HCT116 (cell line): ENCODE results near the gene CRELD2. TPM values are rescaled to one million over a fixed set of nuclear protein-coding genes. Genes with fewer than 3 reads are reported as not detected.

ENCODE experiments used
- ATAC-seq: fragments of 200-7000 bp; cut with Tn5 transposase; 2 replicates; pipeline ENCODE4 v1.9.1; 2020; ENCODE audit warnings: mild to moderate bottlenecking, moderate library complexity
- BruUV-seq: library from RNA; stranded (reverse); fragments of 400-500 nt; replicated peaks from 2 replicates; lab custom pipeline; 2021; lab: Mats Ljungman, UMichigan
- CTCF ChIA-PET: fragments of 300-600 bp; sonication (Branson Sonifier 250); formaldehyde crosslinking; loops from one replicate; lab custom pipeline; 2021; ENCODE audit warnings: antibody characterized with exemption; lab: Charles Lee
- POLR2A ChIA-PET: fragments of 300-600, 350-600 bp; sonication (Branson Sonifier 250); formaldehyde crosslinking; loops from one replicate; lab custom pipeline; 2021; ENCODE audit warnings: antibody characterized with exemption; lab: Charles Lee
- RAD21 ChIA-PET, 2 experiments: fragments of 300-600 bp; sonication (Branson Sonifier 250); formaldehyde crosslinking; loops; one replicate each; lab custom pipeline; 2023; ENCODE audit warnings: low total read pairs in 2 of 2; ENCODE audit not compliant: uncharacterized antibody in 2 of 2, unreplicated experiment in 2 of 2, low non-redundant PET in 1 of 2; lab: Charles Lee
- DNase-seq: peaks from one replicate; pipeline ENCODE4 v3.0.0-alpha.2; 2010; ENCODE audit warnings: low read depth, low spot score
- H2AFZ ChIP-seq: fragments of 200-600 bp; shearing (Covaris generic), sonication (generic); 2 replicates; pipeline ENCODE4 v1.6.1; 2017; ENCODE audit warnings: low read depth, mixed run types, mixed read lengths, antibody characterized with exemption, low read length; ENCODE audit not compliant: poor library complexity, severe bottlenecking
- H3K27ac ChIP-seq: 2 replicates; pipeline ENCODE4 v1.5.1; 2012; ENCODE audit warnings: low read depth, low read length
- H3K27me3 ChIP-seq: fragments of 200-600 bp; sonication (generic); 2 replicates; pipeline ENCODE4 v1.6.1; 2016; ENCODE audit warnings: mixed run types, low read length, mixed read lengths; ENCODE audit not compliant: insufficient read depth
- H3K36me3 ChIP-seq, 2 experiments: fragments of 200-500 bp in 1 of 2; fragments of 200-600 bp in 1 of 2; sonication (Bioruptor generic) in 1 of 2; sonication (generic) in 1 of 2; 2 replicates each; pipeline versions ENCODE4 v1.5.1 to v1.6.1; 2014 to 2016; ENCODE audit warnings: low read length in 2 of 2, inconsistent platforms in 1 of 2, mixed read lengths in 1 of 2, mixed run types in 1 of 2; ENCODE audit not compliant: insufficient read depth in 2 of 2, control insufficient read depth in 1 of 2
- H3K4me1 ChIP-seq, 2 experiments: fragments of 200-600 bp in 1 of 2; sonication (generic) in 1 of 2; 2 replicates each; pipeline versions ENCODE4 v1.5.1 to v1.6.1; 2012 to 2017; ENCODE audit warnings: low read length in 2 of 2, inconsistent platforms in 1 of 2, mild to moderate bottlenecking in 1 of 2, mixed read lengths in 1 of 2, mixed run types in 1 of 2, moderate library complexity in 1 of 2; ENCODE audit not compliant: insufficient read depth in 2 of 2, control insufficient read depth in 1 of 2
- H3K4me2 ChIP-seq: fragments of 200-600 bp; sonication (generic); 2 replicates; pipeline ENCODE4 v1.6.1; 2017; ENCODE audit warnings: mixed run types, low read length, mixed read lengths
- H3K4me3 ChIP-seq, 2 experiments: fragments of 200-600 bp in 1 of 2; sonication (generic) in 1 of 2; replicated peaks in 1 of 2; 2 replicates each; pipeline ENCODE4 v1.5.1; 2011 to 2016; ENCODE audit warnings: low read length in 2 of 2, control low read depth in 1 of 2, low read depth in 1 of 2, mild to moderate bottlenecking in 1 of 2, mixed read lengths in 1 of 2, mixed run types in 1 of 2
- H3K79me2 ChIP-seq: fragments of 200-600 bp; sonication (generic); 2 replicates; pipeline ENCODE4 v1.6.1; 2017; ENCODE audit warnings: mild to moderate bottlenecking, mixed run types, low read length, moderate library complexity, mixed read lengths; ENCODE audit not compliant: insufficient read depth
- H3K9ac ChIP-seq: fragments of 200-600 bp; sonication (generic); 2 replicates; pipeline ENCODE4 v1.6.1; 2016; ENCODE audit warnings: low read length, mixed read lengths
- H3K9me2 ChIP-seq: fragments of 200-600 bp; sonication (generic), shearing (Covaris generic); 2 replicates; pipeline ENCODE4 v1.6.1; 2017; ENCODE audit warnings: mixed run types, mild to moderate bottlenecking, moderate library complexity; ENCODE audit not compliant: insufficient read depth
- H3K9me3 ChIP-seq, 2 experiments: fragments of 200-500 bp in 1 of 2; fragments of 200-600 bp in 1 of 2; sonication (Bioruptor generic) in 1 of 2; sonication (generic) in 1 of 2; 2 replicates each; pipeline ENCODE4 v1.6.1; 2014 to 2017; ENCODE audit warnings: low read length in 2 of 2, mixed read lengths in 2 of 2, inconsistent platforms in 1 of 2, low read depth in 1 of 2, mild to moderate bottlenecking in 1 of 2, mixed run types in 1 of 2, moderate library complexity in 1 of 2; ENCODE audit not compliant: control insufficient read depth in 1 of 2, insufficient read depth in 1 of 2
- H4K20me1 ChIP-seq: fragments of 200-600 bp; sonication (generic), shearing (Covaris generic); 2 replicates; pipeline ENCODE4 v1.6.1; 2017; ENCODE audit warnings: mixed run types, mild to moderate bottlenecking, moderate library complexity; ENCODE audit not compliant: insufficient read depth
- ELF1 ChIP-seq: IDR thresholded peaks from 2 replicates; pipeline ENCODE4 v1.6.1; 2012; ENCODE audit warnings: low read depth, borderline replicate concordance
- SIN3A ChIP-seq: IDR thresholded peaks from 2 replicates; pipeline ENCODE4 v1.6.1; 2012; ENCODE audit warnings: low read depth
- YY1 ChIP-seq: IDR thresholded peaks from 2 replicates; pipeline ENCODE4 v1.6.1; 2011; ENCODE audit warnings: low read length, low read depth, moderate library complexity, mild to moderate bottlenecking; ENCODE audit not compliant: insufficient replicate concordance; ENCODE audit errors: extremely low read depth
- ZFX ChIP-seq: fragments of 450-650 bp; IDR thresholded peaks from 2 replicates; pipeline ENCODE4 v1.6.1; 2017
- intact Hi-C: fragments of 100-400 bp; cut with micrococcal nuclease; formaldehyde crosslinking; loops from 2 replicates; pipeline ENCODE4 v1.10.0; 2022
- total RNA-seq: library from RNA; stranded (reverse); gene quantifications from one replicate; pipeline ENCODE4 v1.2.1, GENCODE V29; 2021; ENCODE audit not compliant: unreplicated experiment
- TF ChIP-seq, protein P1 (sequence below), 3 experiments: fragments of 200-600 bp in 1 of 3; sonication (generic) in 1 of 3; IDR thresholded peaks in 2 of 3; conservative IDR thresholded peaks in 1 of 3; 2 replicates each; pipeline ENCODE4 v1.5.1; 2012 to 2017; ENCODE audit warnings: low read depth in 2 of 3, low read length in 2 of 3, antibody characterized with exemption in 1 of 3, borderline replicate concordance in 1 of 3, control low read depth in 1 of 3, mild to moderate bottlenecking in 1 of 3, mixed read lengths in 1 of 3, mixed run types in 1 of 3, moderate library complexity in 1 of 3; ENCODE audit not compliant: insufficient read depth in 1 of 3
- TF ChIP-seq, protein P2 (sequence below): IDR thresholded peaks from 2 replicates; pipeline ENCODE4 v1.6.1; 2012; ENCODE audit warnings: low read depth

The CRELD2 gene
- total RNA-seq, 1 experiment from 2014 or later = 45.8 TPM

DNA sequence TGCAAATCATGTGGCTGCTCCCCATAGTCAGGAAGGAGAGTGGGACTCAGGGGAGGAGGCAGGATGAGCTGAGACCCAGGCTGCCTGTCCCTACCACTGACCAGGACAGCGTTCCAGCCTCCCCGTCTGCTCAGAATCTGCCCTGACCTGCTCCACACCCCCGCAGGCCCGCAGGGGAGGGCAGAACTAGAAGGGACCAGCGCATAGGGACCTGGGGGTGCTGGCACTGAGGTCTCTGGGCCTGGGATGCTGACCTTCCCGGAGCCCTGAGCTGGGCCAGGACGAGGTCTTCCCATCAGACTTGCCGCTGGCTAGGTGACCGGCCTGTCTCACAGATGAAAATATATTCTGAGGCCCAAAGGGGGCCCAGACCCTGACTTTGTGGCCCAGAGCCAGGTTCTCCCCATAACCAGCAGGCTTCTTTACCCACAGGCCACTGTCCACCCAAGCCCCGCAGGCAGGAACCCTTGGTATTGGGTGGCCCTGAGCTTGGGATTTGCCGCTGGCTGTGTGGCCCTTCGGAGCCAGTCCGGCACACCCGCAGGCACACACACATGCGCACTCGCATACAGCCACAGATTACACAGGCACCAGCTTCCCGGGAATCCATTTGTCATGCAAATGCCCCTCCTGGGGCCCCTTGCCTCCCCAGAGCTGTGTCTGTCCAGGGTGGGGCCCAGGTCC, 28.3 kb downstream of the CRELD2 start:
- CTCF ChIA-PET = no interaction called here
- H3K9me2 ChIP-seq = no peaks in the 10 kb centered on the region
- H3K4me3 ChIP-seq = no peak overlapping the region
- peaks cover 33 to 48% of the 10 kb centered on the region in 2 experiments for H3K4me1 ChIP-seq
- H3K27me3 ChIP-seq = no peaks in the 10 kb centered on the region
- DNase-seq (no peak), ATAC-seq (no peak)
- intact Hi-C loops = no loop called here
- no TSS peak for BruUV-seq
- POLR2A ChIA-PET = interaction anchor here (1.4 kb wide), 1 partner anchor 25 kb away, joined by 3 read pairs; no protein-coding TSS in a partner anchor
- RAD21 ChIA-PET = no interaction called here
- H3K36me3 ChIP-seq = no peaks in the 10 kb centered on the region
- no peaks in the 10 kb centered on the region for H3K79me2 ChIP-seq
- no peaks in the 10 kb centered on the region for H3K9me3 ChIP-seq
- peak overlapping the region; percentile 29; the same call in 1 of the 2 replicates for H3K27ac ChIP-seq
- no peak for TF ChIP-seq YY1
- TF ChIP-seq, protein P1, sequence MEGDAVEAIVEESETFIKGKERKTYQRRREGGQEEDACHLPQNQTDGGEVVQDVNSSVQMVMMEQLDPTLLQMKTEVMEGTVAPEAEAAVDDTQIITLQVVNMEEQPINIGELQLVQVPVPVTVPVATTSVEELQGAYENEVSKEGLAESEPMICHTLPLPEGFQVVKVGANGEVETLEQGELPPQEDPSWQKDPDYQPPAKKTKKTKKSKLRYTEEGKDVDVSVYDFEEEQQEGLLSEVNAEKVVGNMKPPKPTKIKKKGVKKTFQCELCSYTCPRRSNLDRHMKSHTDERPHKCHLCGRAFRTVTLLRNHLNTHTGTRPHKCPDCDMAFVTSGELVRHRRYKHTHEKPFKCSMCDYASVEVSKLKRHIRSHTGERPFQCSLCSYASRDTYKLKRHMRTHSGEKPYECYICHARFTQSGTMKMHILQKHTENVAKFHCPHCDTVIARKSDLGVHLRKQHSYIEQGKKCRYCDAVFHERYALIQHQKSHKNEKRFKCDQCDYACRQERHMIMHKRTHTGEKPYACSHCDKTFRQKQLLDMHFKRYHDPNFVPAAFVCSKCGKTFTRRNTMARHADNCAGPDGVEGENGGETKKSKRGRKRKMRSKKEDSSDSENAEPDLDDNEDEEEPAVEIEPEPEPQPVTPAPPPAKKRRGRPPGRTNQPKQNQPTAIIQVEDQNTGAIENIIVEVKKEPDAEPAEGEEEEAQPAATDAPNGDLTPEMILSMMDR (IDR thresholded peaks at IDR 0.05 in 2 of 3, conservative IDR thresholded peaks at IDR 0.05 in 1 of 3; ENCODE audit: borderline replicate concordance in 1 of 3, insufficient read depth in 1 of 3, low read depth in 2 of 3, low read length in 2 of 3) = no peak
- no peak for TF ChIP-seq SIN3A
- TF ChIP-seq ELF1 = no peak
- no peak for TF ChIP-seq ZFX
- TF ChIP-seq, protein P2, sequence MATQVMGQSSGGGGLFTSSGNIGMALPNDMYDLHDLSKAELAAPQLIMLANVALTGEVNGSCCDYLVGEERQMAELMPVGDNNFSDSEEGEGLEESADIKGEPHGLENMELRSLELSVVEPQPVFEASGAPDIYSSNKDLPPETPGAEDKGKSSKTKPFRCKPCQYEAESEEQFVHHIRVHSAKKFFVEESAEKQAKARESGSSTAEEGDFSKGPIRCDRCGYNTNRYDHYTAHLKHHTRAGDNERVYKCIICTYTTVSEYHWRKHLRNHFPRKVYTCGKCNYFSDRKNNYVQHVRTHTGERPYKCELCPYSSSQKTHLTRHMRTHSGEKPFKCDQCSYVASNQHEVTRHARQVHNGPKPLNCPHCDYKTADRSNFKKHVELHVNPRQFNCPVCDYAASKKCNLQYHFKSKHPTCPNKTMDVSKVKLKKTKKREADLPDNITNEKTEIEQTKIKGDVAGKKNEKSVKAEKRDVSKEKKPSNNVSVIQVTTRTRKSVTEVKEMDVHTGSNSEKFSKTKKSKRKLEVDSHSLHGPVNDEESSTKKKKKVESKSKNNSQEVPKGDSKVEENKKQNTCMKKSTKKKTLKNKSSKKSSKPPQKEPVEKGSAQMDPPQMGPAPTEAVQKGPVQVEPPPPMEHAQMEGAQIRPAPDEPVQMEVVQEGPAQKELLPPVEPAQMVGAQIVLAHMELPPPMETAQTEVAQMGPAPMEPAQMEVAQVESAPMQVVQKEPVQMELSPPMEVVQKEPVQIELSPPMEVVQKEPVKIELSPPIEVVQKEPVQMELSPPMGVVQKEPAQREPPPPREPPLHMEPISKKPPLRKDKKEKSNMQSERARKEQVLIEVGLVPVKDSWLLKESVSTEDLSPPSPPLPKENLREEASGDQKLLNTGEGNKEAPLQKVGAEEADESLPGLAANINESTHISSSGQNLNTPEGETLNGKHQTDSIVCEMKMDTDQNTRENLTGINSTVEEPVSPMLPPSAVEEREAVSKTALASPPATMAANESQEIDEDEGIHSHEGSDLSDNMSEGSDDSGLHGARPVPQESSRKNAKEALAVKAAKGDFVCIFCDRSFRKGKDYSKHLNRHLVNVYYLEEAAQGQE = no peak
- H3K9ac ChIP-seq = no peak overlapping the region
- no peaks in the 10 kb centered on the region for H4K20me1 ChIP-seq
- H3K4me2 ChIP-seq = no peak overlapping the region
- H2AFZ ChIP-seq = no peak overlapping the region
